GM19043 (cell line): Measurements from ENCODE around the gene PDE5A.

ENCODE experiments used
- ATAC-seq: cut with Tn5 transposase; IDR thresholded peaks from one replicate; pipeline ENCODE4 v1.9.1; 2021; ENCODE audit warnings: low read depth; ENCODE audit not compliant: unreplicated experiment

PDE5A gene

GRCh38 chr4:119525005-119525749 lies 103.4 kb downstream of the PDE5A start:
- no peak for ATAC-seq

- ATAC-seq: no peak
Observed at GRCh38 chr4:119523399-119523798, 105.2 kb downstream of the PDE5A start.

GRCh38 chr4:119521268-119521667 lies 107.3 kb downstream of the PDE5A start:
- no peak for ATAC-seq

GRCh38 chr4:119518915-119519410 lies 109.6 kb downstream of the PDE5A start:
- ATAC-seq: no peak

- no peak for ATAC-seq
Observed at GRCh38 chr4:119518230-119518892, 110.2 kb downstream of the PDE5A start.

GRCh38 chr4:119517361-119518229 lies 111.0 kb downstream of the PDE5A start:
- ATAC-seq: no peak

- no peak for ATAC-seq
Observed at GRCh38 chr4:119512398-119512797, 116.2 kb downstream of the PDE5A start.

GRCh38 chr4:119510395-119511149 lies 118.0 kb downstream of the PDE5A start:
- no peak for ATAC-seq

- ATAC-seq: no peak
Observed at GRCh38 chr4:119508281-119508680, 120.3 kb downstream of the PDE5A start.

GRCh38 chr4:119506806-119507205 lies 121.8 kb downstream of the PDE5A start:
- no peak for ATAC-seq

GRCh38 chr4:119504616-119505015 lies 124.0 kb downstream of the PDE5A start:
- ATAC-seq: no peak

GRCh38 chr4:119501740-119502139 lies 126.9 kb downstream of the PDE5A start:
- no peak for ATAC-seq

- no peak for ATAC-seq
Observed at GRCh38 chr4:119498527-119498926, 130.1 kb downstream of the PDE5A start.

- ATAC-seq: no peak
Observed at GRCh38 chr4:119493886-119494285, 134.7 kb downstream of the PDE5A start.

- ATAC-seq: no peak
Observed at GRCh38 chr4:119493419-119493818, 135.2 kb downstream of the PDE5A start.

- no peak for ATAC-seq
Observed at GRCh38 chr4:119490335-119490734, 138.3 kb downstream of the PDE5A start.

GRCh38 chr4:119489305-119489704 lies 139.3 kb downstream of the PDE5A start:
- no peak for ATAC-seq

GRCh38 chr4:119480331-119480730 lies 148.3 kb downstream of the PDE5A start:
- no peak for ATAC-seq

- no peak for ATAC-seq
Observed at GRCh38 chr4:119479835-119480234, 148.8 kb downstream of the PDE5A start.

- no peak for ATAC-seq
Observed at GRCh38 chr4:119479180-119479808, 149.3 kb downstream of the PDE5A start.
